Measurements from ENCODE around the gene PRKRIP1.

DNA sequence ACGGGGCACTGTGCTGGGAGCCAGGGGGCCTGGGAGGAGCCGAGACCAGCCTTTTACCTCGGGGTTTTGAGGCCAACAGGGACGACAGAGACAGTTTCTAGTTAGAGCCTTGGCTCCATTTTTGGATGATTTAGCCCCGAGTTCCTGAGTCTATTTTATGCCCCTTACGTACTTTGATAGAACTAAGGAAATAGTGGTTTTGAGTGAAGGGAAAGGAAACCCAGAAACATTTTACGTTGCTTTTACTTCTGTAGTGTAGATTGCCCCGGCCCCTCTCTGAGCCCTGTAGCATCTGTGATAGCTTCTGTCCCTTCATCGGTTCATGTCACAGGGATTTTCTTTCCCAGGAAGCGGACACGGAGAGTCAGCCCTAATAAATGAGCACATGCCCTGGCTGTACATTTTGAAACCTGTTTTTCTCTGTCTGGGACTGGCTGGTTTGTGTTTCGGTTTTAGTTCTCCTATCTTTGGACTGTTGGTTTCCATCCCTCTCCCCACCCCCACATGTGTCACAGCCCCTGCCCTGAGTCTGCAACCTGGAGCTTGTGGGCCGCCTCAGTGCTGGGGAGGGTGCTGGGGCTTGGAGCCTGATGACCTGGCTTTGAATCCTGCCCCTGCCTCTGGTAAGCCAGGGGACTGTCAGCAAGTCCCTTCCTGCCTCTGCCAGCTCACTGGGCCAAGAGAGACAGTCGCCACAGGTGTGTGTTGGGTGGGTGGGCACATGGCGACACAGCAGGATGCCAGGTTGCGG lies 30.3 kb downstream of the PRKRIP1 start:
- TF ChIP-seq CTCF (conservative IDR thresholded peaks at IDR 0.05; ENCODE audit: low read depth, low read length) (no peak), EZH2 (IDR thresholded peaks at IDR 0.05; ENCODE audit: borderline replicate concordance, low read depth, low read length, poor library complexity, severe bottlenecking) (no peak)

All from A673 (cell line).